Activated T-helper 9 cell treated with anti-CD3 and anti-CD28 coated beads, Interleukin-2, amount 50 U/mL, for 16 hours (primary cell): Measurements from ENCODE around the gene CLNK.
"Not testable (repeated sequence)": the region's sequence is repeated elsewhere in the genome, so short reads cannot be mapped to it uniquely, and the experiment has no call there.

Experiments
- DNase-seq: peaks from one replicate; pipeline ENCODE4 v3.0.0-alpha.2; 2020; ENCODE audit warnings: low read depth

Gene CLNK

DNA sequence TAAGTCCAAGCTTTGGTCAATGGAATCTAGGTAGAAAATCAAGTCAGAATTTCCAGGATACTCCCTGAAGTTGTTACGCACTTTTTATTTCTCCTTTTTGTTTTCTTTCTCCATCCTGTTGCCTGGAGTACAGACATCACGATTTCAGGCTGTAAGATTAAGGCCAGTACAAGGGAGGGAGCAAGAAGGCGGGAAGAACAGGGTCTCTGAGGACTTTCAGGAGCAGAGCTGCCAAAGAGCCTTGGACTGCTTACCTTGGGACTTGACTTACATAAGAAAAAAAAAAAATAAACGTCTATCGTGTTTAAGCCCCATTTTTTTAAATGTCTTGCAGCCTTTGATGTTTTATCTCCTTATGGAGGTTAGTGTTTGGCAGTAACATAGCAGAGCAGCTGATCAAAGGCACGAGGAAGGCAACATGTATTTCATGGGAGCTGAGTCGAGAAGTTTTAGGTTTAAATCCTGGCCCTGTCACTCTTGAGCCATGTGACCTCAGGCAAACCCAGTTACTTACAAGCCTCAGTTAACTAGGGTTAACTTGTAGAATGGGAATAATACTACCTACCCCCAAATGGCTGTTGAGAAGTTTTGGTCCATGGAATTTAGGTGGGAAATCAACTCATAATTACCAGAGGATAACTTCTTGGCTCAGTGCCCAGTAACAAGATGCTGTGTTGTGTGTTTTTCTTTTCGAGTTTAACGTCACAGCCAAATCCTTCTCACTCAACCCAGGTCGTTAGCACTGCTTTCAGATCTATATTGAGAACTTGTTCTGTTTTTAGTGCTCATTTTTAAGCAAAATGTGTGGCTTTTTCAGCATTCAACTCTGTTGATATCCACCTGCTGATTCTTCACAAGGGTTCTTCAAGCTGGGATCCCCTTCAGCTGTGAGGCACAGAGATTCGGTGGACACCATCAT, 106.8 kb downstream of the CLNK start:
- no peak for DNase-seq

DNA sequence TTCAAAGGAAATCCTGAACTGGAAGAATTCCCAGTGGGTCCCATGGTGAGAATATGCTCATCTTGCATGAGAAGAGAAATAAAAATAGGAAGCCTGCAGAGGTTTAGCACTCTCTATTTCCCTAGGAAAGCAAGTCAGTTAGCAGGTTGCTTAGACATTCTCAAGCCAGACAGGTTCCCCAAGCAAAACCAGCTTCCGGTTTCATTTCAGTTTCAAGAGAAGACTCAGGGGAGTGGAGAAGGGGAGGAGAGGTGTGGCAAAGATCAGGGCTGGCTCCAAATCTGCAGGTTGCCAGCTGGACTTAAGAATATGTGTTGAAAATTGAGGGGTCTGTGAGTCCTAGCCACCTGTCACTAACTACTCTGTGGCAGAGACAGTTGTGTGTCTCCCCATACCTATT, 107.5 kb downstream of the CLNK start:
- DNase-seq, result no peak

DNA sequence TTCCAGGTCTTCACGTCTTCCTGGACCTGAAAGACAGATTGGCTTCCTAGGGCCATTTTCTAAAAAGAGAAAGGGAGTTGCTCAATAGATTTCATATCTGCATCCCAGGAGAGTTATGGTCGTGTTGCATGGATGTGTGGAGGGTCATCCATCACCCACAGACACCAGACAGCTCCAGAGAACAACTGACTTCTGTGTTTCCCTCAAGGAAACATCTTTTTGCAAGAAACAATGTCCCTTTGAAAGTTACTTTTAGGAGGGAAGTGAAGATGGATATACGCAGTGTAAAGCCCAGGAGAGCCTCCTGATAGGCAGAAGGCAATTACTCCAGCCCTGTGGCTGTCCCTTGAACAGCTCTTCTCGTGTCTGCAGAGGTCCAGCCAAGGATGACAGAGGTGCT, 108.3 kb downstream of the CLNK start:
- no peak for DNase-seq

DNA sequence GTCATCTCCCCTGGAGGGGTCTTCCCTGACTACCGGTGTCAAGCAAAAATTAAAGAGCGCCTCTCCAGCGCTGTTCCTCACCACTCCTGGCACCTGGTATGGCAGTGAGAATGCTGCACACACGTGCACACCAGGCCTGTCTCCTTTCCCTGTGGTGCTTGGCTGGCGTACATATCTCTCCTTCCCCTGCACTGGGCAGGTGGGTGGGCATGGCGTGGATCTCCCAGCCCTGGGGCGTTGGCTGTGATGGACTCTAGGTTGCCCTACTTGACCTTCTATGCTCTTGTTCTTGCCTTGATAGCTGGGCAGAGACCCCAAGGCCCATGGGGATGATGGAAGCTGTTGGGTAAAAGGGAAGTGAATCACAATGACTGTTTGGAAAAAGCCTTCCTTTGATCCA, 109.2 kb downstream of the CLNK start:
- no peak for DNase-seq

DNA sequence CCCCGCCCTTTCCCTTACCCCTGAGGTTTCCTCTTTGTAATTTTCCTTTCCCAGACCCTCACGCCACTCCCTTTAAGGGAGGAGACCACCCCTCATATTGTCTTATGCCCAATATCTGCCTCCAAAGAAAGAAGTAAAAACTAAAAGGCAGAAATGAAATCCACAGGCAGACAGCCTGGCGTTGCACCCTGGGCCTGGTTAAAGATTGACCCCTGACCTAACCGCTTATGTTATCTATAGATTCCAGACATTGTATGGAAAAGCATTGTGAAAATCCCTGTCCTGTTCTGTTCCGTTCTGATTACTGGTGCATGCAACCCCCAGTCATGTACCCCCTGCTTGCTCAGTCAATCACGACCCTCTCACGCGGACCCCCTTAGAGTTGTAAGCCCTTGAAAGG, 110.0 kb downstream of the CLNK start:
- DNase-seq, result not testable (repeated sequence)

DNA sequence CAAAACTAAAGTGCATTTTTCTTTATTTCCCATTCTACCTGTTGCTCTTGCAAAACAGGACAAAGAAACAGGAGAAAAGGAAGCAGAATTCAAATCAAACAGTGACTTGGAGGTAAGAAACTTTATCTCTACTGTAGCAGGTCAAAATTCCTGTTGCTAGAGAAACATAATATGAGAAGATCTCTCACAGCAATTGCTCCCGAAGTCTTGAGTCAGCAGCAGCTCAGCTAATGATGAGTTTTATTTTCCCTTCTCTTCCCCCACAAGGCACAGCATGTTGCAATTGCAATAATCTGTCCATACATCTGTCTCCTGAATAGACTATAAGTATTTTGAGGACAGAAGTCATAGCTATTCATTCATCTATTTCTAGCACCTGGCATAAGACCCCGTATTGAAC, 112.7 kb downstream of the CLNK start:
- DNase-seq, result no peak

DNA sequence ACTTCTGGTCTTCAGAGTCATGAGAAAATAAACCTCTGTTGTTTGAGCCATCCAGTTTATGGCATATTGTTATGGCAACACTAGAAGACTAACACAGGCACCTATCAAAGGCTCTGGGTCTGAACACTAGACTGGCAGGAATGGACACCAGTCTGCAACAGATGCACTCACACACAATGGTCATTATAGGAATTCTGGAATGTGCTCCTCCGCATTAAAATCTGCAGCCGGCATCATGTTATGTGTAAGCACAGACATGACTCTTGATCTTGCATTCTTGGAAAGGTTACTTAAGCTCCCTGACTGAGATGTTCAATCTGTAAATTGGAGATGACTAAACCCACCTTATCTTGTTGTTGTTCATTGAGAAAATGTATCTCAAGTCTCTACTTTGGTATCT, 115.1 kb downstream of the CLNK start:
- DNase-seq, result no peak

DNA sequence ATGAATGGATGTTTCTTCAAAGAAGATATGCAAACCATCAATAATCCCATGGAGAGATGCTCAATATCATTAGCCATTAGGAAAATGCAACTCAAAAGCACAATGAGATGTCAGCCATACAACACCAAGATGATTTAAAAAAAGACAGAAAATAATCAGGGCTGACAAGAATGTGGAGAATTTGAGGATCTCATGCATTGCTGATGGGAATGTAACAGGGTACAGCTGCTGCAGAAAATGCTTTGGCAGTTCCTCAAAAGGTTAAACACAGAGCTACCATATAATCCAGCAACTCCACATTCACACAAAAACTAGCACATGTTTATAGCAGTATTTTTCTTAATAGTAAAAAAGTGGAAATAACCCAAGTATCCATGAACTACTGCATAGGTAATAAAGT, 116.8 kb downstream of the CLNK start:
- no peak for DNase-seq

DNA sequence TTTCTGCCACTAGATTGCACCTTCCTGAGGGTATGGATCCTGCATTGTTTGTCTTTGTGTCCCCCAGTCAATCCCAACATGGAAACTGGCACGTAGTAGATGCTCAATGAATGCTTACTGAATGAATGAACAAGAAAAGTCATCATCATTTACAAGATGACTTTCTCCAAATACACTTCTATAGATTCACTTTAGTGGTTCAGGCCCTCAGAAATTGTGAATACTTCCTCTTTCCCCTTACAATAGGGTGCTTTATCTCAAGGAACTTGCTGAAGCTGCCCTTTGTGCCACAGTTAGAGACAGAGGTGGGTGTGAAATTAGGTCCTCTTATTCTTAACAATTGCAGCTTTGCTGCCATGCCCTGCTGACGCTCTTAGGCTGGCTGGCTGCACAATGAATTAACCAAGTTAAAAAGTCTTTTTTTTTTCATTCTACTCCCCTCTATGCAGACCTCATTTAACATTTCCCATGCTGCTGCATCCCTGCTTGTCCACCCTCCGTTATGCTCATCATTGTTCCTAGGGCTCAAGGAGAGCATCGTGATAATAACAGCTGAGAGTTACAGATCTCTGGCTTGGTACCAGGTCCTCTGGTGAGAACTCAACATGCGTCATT, 119.3 kb downstream of the CLNK start:
- no peak for DNase-seq

DNA sequence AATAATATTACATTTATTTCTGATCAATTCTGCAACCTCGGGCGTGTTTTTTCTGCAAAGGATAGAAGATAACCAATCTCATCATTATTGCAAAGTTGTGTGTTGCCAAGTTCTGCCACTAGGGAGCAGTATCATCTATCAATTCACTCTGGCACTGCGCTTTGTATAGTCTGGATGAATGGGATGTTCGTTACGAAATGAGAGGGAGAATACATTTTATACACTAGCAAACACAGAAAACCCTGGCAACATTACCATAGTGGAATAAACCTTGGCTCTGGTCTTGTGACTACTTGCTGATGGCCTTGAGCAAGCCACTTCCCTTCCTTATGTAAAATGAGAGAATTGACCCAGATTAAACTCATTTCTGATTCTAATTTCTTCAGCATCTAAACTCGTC, 129.9 kb downstream of the CLNK start:
- no peak for DNase-seq

DNA sequence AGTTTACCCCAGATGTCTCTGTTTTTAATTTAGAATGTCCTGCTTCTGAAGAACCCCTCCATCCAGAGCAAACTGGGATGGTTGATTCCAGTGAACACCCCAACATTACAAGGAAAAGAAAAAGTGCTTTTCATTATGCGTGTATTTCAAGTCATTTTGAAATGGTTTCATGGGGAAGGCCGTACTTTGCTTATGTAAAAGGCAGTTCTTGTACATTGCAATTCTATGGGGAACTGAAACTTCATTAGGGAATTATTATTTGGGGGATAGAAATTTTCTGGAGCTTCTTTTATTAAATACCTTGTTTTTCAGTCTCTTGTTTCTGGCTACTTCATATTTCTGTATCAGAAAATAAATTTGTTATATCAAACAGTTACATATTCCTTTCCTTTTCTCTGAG, 130.4 kb downstream of the CLNK start:
- DNase-seq, result no peak

DNA sequence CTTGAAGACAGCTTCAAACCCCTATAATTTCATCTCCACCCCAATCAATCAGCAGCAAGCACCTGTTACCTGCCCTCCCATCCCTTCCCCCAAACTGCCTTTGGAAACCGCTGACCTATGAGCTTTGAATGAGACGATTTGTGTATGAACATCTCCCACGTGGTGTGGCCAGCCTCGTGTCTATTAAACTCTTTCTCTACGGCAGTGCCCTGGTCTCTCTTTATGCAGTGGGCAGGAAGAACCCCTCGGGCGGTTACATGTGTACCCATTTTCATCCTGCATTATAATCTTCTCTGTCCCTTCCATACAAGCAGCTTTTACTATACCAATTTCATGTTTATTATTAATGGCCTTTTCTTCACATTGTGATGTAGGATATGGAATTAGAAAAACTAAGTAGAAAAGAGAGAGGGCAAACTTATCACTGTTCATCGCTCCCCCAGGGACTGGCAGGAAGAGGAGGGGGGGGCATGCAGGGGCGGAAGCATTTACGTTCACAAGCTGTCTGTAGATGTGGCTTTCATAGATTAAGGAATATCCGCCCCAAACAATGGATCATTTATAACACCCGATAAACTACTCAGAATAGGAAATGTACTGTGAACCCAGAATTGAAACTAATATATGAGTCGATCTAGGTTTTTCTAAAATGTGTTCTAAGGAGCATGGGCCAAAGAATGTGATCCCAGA, 131.8 kb downstream of the CLNK start:
- DNase-seq, result no peak

DNA sequence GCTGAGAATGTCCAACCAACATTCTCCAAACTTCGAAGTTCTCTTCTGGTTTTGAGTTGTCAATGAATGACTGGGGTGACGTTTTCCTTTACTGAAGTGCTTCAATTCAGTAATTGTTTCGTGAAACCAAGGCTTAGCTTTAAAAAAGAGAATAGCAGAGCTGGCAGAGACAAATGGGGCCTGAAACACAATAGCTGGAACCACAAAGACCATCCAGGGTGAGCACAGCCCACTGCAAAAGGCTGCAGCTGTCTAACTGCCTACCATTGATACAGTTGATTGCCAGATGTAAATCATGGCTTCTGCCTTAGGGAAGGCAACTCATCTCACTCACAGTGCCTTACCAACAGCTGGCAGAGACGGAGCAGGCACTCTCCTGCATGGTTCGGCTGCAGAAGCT, 148.7 kb downstream of the CLNK start:
- no peak for DNase-seq

DNA sequence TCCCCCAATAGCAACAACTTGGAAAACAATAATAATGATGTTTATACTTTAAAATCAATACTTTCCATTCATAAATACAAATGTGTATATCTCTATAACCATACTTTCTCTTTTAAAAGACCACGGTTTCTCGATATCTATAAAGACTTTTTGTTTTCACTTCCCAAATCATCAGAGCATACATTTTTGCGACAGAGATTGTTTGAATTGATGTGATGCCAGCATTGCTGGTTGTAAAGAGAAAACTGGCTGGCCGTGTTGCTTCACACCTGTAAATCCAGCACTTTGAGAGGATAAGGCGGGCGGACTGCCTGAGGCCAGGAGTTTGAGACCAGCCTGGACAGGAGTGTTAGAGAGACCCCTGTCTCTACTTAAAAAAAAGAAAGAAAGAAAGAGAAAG, 149.7 kb downstream of the CLNK start:
- DNase-seq, result no peak

DNA sequence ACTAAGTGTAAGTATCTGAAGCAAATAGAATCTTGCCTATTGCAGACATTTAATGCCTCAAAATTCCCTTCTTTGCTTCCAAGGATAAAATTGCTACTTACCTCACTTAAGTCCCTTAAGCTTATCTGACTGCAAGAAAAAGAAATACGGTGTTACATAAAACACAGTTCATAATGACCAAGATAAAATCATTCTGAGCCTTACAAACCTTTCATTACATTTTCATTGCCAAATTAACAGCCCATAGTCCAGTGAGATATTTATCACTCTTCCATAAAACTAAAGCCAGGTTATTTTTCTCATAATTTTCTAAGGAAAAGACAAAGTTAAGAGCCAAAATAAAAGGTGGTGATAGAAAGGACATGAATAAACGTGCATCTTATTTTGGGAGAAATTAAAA, 152.4 kb downstream of the CLNK start:
- no peak for DNase-seq

DNA sequence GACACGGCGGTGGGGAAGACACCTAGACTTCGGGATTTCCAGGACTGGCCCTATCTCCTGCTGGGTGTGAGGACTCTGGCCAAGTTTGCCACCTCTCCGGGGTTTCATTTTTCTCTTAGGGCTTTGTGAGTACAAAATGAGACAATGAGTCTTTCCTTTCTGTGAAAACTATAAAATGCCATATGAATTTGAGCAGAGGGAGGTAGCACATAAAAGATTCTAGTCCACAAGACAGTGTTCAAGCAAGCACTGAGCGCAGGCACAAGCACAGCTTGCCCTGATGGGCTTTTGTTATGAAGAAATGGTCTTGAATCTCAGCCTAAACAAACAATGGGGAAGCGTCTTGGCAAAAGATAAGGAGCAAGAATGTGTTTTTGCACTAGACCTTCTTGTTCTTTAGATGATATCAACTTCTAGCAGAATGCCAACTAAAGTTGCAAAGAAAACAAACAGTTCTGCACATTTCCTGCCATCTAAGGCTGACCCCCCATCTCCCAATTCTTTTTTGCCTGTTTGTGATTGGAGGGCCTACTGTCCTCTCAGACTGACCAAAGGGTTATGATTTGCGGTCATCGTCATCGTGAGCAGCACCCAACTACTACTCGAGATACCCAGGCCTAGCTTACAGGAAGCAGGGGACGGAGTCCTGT, 154.3 kb downstream of the CLNK start:
- no peak for DNase-seq

DNA sequence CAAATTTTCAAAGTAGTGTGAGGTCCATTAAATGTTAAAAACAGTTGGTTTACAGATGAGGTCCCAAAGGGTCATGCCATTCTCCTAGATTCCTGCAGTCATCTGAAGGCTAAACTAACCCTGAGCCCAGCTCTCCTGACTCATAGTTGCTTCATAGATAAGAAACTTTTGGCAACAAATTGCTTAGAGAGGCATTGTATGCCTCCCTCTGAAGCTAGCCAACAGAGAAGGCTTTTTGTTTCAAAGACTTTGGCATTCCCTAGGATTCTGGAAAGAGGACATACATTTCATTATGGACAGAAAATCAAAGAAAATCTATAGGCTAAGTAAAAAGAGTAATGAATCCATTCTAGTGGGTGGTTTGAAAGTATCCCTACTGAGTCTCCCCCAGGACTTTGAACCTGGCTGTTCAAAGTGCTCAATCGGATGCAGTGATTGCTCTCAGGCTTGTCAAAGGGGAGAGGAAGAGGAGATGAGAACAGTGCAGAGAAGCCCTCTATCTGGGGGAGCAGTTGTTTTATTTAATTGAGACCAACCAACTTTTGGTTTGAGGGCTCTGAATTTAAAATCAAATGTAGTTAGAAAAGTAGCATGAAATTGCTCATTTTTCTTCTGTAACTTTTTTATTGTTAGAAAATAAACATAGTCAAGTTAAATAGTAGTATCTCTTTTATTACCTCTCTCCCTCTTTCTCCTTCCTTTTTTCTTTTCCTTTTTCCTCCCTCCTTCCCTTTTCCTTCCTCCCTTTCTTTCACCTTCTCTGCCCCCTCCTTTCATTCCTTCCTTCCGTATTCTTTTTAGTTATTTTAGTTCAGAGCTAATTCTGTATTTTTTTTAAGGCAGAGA, 155.1 kb downstream of the CLNK start:
- DNase-seq, result no peak

DNA sequence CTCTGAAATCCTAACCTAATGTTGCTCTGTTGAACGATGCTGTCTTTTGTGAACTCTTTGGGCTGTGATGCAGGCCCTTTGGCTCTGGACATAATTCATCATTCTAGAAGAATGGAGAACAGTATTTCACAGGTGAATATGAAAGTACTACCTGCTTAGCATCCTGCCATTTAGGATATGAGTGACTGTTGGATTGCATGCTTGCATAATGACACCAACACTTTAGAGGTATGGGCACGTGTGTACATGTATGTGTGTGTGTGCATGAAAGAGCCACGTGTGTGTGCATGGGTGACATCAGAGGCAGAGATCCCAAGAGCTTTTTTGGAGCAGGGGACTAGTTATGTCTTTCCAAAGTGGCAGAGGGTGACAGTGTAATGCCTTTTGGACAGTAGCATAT, 157.1 kb downstream of the CLNK start:
- DNase-seq, result no peak

DNA sequence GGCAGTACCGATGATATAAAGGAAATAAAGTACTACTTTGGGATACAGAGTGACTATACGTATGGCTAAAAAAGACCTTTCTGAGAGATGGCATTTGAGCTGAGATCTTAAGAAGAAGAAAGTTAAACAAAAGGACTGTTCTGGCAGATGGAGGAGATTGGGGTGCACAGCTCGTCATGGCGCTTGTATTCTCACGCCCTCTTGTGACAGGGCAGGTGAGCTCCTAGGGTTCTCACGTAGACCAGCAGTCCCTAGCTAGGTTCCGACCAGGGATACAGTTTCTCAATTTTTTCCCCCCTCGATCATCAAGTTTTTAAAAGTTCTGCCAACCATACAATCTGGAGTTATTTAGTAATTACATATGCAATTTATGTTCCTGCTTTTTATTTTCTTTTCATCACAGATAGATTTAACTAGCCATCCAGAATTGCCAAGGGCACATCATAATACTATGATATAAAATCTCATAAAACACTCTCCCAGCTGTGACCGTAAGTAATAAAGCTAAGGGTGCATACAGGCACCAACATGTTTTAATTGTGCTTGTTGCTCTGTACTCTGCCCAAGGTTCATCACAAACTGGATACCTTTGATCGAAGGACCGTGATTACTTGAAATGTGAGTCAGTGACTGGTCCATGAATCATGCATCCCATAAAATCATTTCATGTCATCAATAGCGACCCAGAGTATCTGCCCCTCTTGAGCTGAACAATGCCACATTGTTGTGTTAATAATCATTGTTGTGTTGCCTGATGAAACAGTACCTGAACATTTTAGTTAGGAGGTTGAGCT, 157.9 kb downstream of the CLNK start:
- no peak for DNase-seq

DNA sequence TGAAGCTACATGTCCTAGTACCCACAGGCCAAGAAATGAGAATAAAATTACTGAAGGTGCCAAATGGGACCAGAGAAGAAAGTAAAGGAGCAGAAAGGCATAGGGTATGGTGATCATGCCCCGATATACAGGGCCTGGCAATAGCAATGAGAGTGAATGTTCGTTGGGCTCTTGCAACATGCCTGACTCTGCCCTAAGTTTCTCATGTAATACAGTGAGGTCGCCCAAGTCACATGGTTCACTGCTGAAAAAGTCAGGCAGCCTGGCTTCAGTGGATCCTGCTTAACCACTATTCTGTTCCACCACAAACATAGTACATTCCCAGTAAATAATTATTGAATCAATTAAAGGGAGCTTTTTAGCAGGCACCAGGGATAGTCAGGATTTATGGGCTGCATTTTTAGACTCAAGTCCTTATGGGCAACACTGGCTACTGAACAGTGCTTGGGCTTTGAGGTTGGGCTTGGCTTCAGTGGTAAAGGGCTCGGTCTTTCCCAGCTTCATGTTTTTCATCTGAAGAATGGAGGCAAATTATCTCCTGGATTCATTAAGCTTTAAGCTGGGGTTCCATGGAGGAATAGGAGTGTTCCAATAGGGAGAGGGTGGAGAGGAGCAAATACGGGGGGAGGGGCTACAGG, 160.3 kb downstream of the CLNK start:
- DNase-seq, result no peak
